Suprapubic skin (tissue), 4 donors: ENCODE results near the gene WHRN.

Source experiments
- EP300 ChIP-seq: sonication (generic); formaldehyde crosslinking; IDR thresholded peaks from one replicate; pipeline ENCODE4 v1.6.1; 2017; ENCODE audit warnings: antibody characterized with exemption
- POLR2AphosphoS5 ChIP-seq, 3 donors: sonication (generic); formaldehyde crosslinking; IDR thresholded peaks; one replicate each; pipeline ENCODE4 v1.6.1; 2017; ENCODE audit warnings: antibody characterized with exemption in 3 of 3

GRCh38 chr9:114494776-114495569 lies 10.3 kb downstream of the WHRN start:
- TF ChIP-seq EP300 (no peak), POLR2AphosphoS5 (IDR thresholded peaks at IDR 0.05) (no peak)
